GM21390 (cell line): ENCODE results near the gene PDE4B.

ENCODE experiments used
- ATAC-seq: cut with Tn5 transposase; IDR thresholded peaks from one replicate; pipeline ENCODE4 v1.9.1; 2021; ENCODE audit not compliant: unreplicated experiment

Gene PDE4B

GRCh38 chr1:65880611-65881010, 87.9 kb downstream of the PDE4B start:
- no peak for ATAC-seq

GRCh38 chr1:65881067-65881594, 88.4 kb downstream of the PDE4B start:
- no peak for ATAC-seq

- no peak for ATAC-seq
Measured at GRCh38 chr1:65882076-65882475, 89.4 kb downstream of the PDE4B start.

- no peak for ATAC-seq
Measured at GRCh38 chr1:65889441-65889840, 96.7 kb downstream of the PDE4B start.

GRCh38 chr1:65890201-65890843, 97.6 kb downstream of the PDE4B start:
- no peak for ATAC-seq

- peak; percentile 88 for ATAC-seq
Measured at GRCh38 chr1:65894738-65895605, 102.3 kb downstream of the PDE4B start.

- ATAC-seq, result no peak
Measured at GRCh38 chr1:65896721-65897120, 104.0 kb downstream of the PDE4B start.

- ATAC-seq, result no peak
Measured at GRCh38 chr1:65897485-65897884, 104.8 kb downstream of the PDE4B start.

GRCh38 chr1:65904681-65905083, 112.0 kb downstream of the PDE4B start:
- no peak for ATAC-seq

- no peak for ATAC-seq
Measured at GRCh38 chr1:65910432-65910831, 117.7 kb downstream of the PDE4B start.

- ATAC-seq, result no peak
Measured at GRCh38 chr1:65911679-65912078, 119.0 kb downstream of the PDE4B start.

GRCh38 chr1:65918564-65918963, 125.9 kb downstream of the PDE4B start:
- no peak for ATAC-seq

GRCh38 chr1:65921446-65921845, 128.8 kb downstream of the PDE4B start:
- ATAC-seq, result no peak

GRCh38 chr1:65924471-65924870, 131.8 kb downstream of the PDE4B start:
- no peak for ATAC-seq

GRCh38 chr1:65938506-65938905, 145.8 kb downstream of the PDE4B start:
- ATAC-seq, result no peak

- no peak for ATAC-seq
Measured at GRCh38 chr1:65939191-65939590, 146.5 kb downstream of the PDE4B start.

- no peak for ATAC-seq
Measured at GRCh38 chr1:65939636-65940035, 146.9 kb downstream of the PDE4B start.

GRCh38 chr1:65940126-65940525, 147.4 kb downstream of the PDE4B start:
- ATAC-seq, result no peak

GRCh38 chr1:65942476-65942875, 149.8 kb downstream of the PDE4B start:
- peak; percentile 67 for ATAC-seq

- no peak for ATAC-seq
Measured at GRCh38 chr1:65946376-65946775, 153.7 kb downstream of the PDE4B start.

- ATAC-seq, result no peak
Measured at GRCh38 chr1:65946960-65947359, 154.3 kb downstream of the PDE4B start.

GRCh38 chr1:65948609-65949229, 156.0 kb downstream of the PDE4B start:
- no peak for ATAC-seq
